SW480 (cell line): ENCODE results near the gene NBEA.
A peak's percentile ranks its signal among the peaks of the same experiment; 100 is the strongest.

ENCODE experiments used
- DNase-seq: peaks from one replicate; pipeline ENCODE4 v3.0.0-alpha.2; 2016; ENCODE audit warnings: low spot score

Gene NBEA

GRCh38 chr13:35512271-35512920 lies 570.3 kb downstream of the NBEA start:
- no peak for DNase-seq

GRCh38 chr13:35514061-35514477 lies 572.0 kb downstream of the NBEA start:
- DNase-seq = no peak

- DNase-seq = no peak
These were observed 572.9 kb downstream of the NBEA start for GRCh38 chr13:35514801-35515502.

GRCh38 chr13:35518337-35518946 lies 576.4 kb downstream of the NBEA start:
- no peak for DNase-seq

- no peak for DNase-seq
These were observed 582.1 kb downstream of the NBEA start for GRCh38 chr13:35524171-35524570.

GRCh38 chr13:35526577-35526976 lies 584.5 kb downstream of the NBEA start:
- DNase-seq = no peak

- DNase-seq = no peak
These were observed 585.4 kb downstream of the NBEA start for GRCh38 chr13:35527451-35527850.

GRCh38 chr13:35530147-35530546 lies 588.1 kb downstream of the NBEA start:
- DNase-seq = no peak

GRCh38 chr13:35530581-35530980 lies 588.5 kb downstream of the NBEA start:
- no peak for DNase-seq

- DNase-seq = no peak
These were observed 589.5 kb downstream of the NBEA start for GRCh38 chr13:35531526-35531925.

- DNase-seq = no peak
These were observed 592.3 kb downstream of the NBEA start for GRCh38 chr13:35534343-35534742.

- DNase-seq = no peak
These were observed 606.7 kb downstream of the NBEA start for GRCh38 chr13:35548790-35549189.

GRCh38 chr13:35549481-35549880 lies 607.4 kb downstream of the NBEA start:
- DNase-seq = peak; percentile 32

GRCh38 chr13:35552172-35552844 lies 610.2 kb downstream of the NBEA start:
- DNase-seq = no peak

GRCh38 chr13:35554972-35555623 lies 613.0 kb downstream of the NBEA start:
- no peak for DNase-seq

GRCh38 chr13:35557475-35557874 lies 615.4 kb downstream of the NBEA start:
- DNase-seq = no peak

- no peak for DNase-seq
These were observed 619.5 kb downstream of the NBEA start for GRCh38 chr13:35561540-35561939.

GRCh38 chr13:35565273-35565672 lies 623.2 kb downstream of the NBEA start:
- DNase-seq = no peak

GRCh38 chr13:35566340-35566739 lies 624.3 kb downstream of the NBEA start:
- no peak for DNase-seq

GRCh38 chr13:35567406-35567980 lies 625.4 kb downstream of the NBEA start:
- DNase-seq = no peak

- no peak for DNase-seq
These were observed 631.6 kb downstream of the NBEA start for GRCh38 chr13:35573639-35574038.

GRCh38 chr13:35592457-35592856 lies 650.4 kb downstream of the NBEA start:
- DNase-seq = no peak
